CD4-positive, alpha-beta T cell (primary cell): Measurements from ENCODE around the gene SLC5A9. TPM values are rescaled to one million over a fixed set of nuclear protein-coding genes. Genes with fewer than 3 reads are reported as not detected.

Experiments
- ATAC-seq: fragments of 200-7000 bp; cut with Tn5 transposase; one replicate; pipeline ENCODE4 v1.10.0; 2022; ENCODE audit warnings: mild to moderate bottlenecking; ENCODE audit not compliant: poor library complexity
- CTCF ChIA-PET: fragments of 350-600 bp; sonication (Branson Sonifier 250); formaldehyde crosslinking; loops from one replicate; lab custom pipeline; 2021; ENCODE audit warnings: antibody characterized with exemption, inconsistent platforms; lab: Charles Lee
- POLR2A ChIA-PET: fragments of 350-600 bp; sonication (Branson Sonifier 250); formaldehyde crosslinking; loops from one replicate; lab custom pipeline; 2021; ENCODE audit warnings: antibody characterized with exemption, inconsistent platforms; lab: Charles Lee
- DNase-seq, 14 experiments: peaks; one replicate each; pipeline ENCODE4 v3.0.0-alpha.2; 2013 to 2020; ENCODE audit warnings: mixed read lengths in 2 of 14
- H3K27ac ChIP-seq, 2 donors: one replicate each; pipeline versions ENCODE4 v1.5.1 to v1.7.0; 2013; ENCODE audit warnings: low read length in 2 of 2, low read depth in 1 of 2, mild to moderate bottlenecking in 1 of 2
- H3K27me3 ChIP-seq, 2 experiments: 1 replicate in 1 of 2; 2 replicates in 1 of 2; pipeline versions ENCODE4 v1.6.1 to v1.7.0; 2013; ENCODE audit warnings: low read length in 2 of 2, control low read depth in 1 of 2, mild to moderate bottlenecking in 1 of 2, moderate library complexity in 1 of 2; ENCODE audit not compliant: insufficient read depth in 2 of 2, control insufficient read depth in 1 of 2
- H3K36me3 ChIP-seq: one replicate; pipeline ENCODE4 v1.6.1; 2013; ENCODE audit warnings: low read length, control low read depth; ENCODE audit not compliant: insufficient read depth
- H3K4me1 ChIP-seq: one replicate; pipeline ENCODE4 v1.6.1; 2013; ENCODE audit warnings: low read length, control low read depth; ENCODE audit not compliant: insufficient read depth
- H3K4me3 ChIP-seq: one replicate; pipeline ENCODE4 v1.5.1; 2013; ENCODE audit warnings: mild to moderate bottlenecking, low read length, moderate library complexity
- H3K9me3 ChIP-seq, 2 experiments: 1 replicate in 1 of 2; 2 replicates in 1 of 2; pipeline versions ENCODE4 v1.6.1 to v1.7.0; 2013; ENCODE audit warnings: low read length in 2 of 2, mild to moderate bottlenecking in 2 of 2, control low read depth in 1 of 2, moderate library complexity in 1 of 2; ENCODE audit not compliant: control insufficient read depth in 1 of 2, insufficient read depth in 1 of 2
- H3K27ac Mint-ChIP-seq: one replicate; pipeline ENCODE4 v1.8.0; 2020; ENCODE audit warnings: mixed read lengths
- H3K27me3 Mint-ChIP-seq: one replicate; pipeline ENCODE4 v1.8.0; 2021; ENCODE audit warnings: mixed read lengths
- H3K36me3 Mint-ChIP-seq: one replicate; pipeline ENCODE4 v1.8.0; 2021; ENCODE audit warnings: low read depth, mixed read lengths
- H3K4me1 Mint-ChIP-seq: one replicate; pipeline ENCODE4 v1.8.0; 2021; ENCODE audit warnings: low read depth, mixed read lengths
- H3K4me3 Mint-ChIP-seq: one replicate; pipeline ENCODE4 v1.8.0; 2020; ENCODE audit warnings: mild to moderate bottlenecking, mixed read lengths
- H3K9me3 Mint-ChIP-seq: one replicate; pipeline ENCODE4 v1.8.0; 2020; ENCODE audit warnings: mixed read lengths
- intact Hi-C, 2 experiments: fragments of 100-400 bp; cut with DNase I in 1 of 2; cut with micrococcal nuclease in 1 of 2; formaldehyde crosslinking; loops; one replicate each; pipeline versions ENCODE4 v1.15.1 to v1.9.0; 2023 to 2025; cut with DNase I, micrococcal nuclease
- total RNA-seq, 174 experiments: library from RNA in 2 of 174; stranded (reverse) in 2 of 174; gene quantifications; one replicate each; pipeline ENCODE4 v1.2.3 and lab custom pipeline; 2021 to 2026
- TF ChIP-seq, protein P1 (sequence below): fragments of 200-600 bp; IDR thresholded peaks from one replicate; pipeline ENCODE4 v1.8.0; 2022; ENCODE audit warnings: antibody characterized with exemption, mild to moderate bottlenecking

Gene SLC5A9
- total RNA-seq, 2 experiments from 2014 or later = not detected

DNA sequence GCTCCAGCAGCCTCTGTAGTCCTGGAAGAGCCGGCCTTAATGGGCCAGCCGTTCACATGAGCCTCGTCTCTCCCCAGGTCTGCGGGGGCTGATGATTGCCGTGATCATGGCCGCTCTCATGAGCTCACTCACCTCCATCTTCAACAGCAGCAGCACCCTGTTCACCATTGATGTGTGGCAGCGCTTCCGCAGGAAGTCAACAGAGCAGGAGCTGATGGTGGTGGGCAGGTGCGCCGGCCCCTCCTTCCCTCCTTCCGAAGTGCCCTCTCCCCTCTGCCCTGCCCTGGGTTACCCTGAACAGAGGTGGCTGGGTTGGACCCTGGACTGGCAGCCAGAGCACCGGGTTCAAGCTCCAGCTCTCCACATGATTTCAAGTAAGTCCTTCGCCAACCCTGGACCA, 13.1 kb downstream of the SLC5A9 start:
- Histone ChIP-seq H3K4me1 (no peaks in the 10 kb centered on the region), H3K27me3 (peaks cover 0 to 2% of the 10 kb centered on the region in 2 experiments), H3K4me3 (no peak overlapping the region), H3K9me3 (no peaks in the 10 kb centered on the region), H3K27ac (no peak overlapping the region), H3K36me3 (no peaks in the 10 kb centered on the region)
- CTCF ChIA-PET = interaction anchor here (2.1 kb wide), 1 partner anchor 142 kb away, joined by 10 read pairs; no protein-coding TSS in a partner anchor
- TF ChIP-seq, protein P1, sequence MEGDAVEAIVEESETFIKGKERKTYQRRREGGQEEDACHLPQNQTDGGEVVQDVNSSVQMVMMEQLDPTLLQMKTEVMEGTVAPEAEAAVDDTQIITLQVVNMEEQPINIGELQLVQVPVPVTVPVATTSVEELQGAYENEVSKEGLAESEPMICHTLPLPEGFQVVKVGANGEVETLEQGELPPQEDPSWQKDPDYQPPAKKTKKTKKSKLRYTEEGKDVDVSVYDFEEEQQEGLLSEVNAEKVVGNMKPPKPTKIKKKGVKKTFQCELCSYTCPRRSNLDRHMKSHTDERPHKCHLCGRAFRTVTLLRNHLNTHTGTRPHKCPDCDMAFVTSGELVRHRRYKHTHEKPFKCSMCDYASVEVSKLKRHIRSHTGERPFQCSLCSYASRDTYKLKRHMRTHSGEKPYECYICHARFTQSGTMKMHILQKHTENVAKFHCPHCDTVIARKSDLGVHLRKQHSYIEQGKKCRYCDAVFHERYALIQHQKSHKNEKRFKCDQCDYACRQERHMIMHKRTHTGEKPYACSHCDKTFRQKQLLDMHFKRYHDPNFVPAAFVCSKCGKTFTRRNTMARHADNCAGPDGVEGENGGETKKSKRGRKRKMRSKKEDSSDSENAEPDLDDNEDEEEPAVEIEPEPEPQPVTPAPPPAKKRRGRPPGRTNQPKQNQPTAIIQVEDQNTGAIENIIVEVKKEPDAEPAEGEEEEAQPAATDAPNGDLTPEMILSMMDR = no peak
- Mint-ChIP-seq H3K4me3 (no peak overlapping the region), H3K9me3 (no peaks in the 10 kb centered on the region), H3K36me3 (no peaks in the 10 kb centered on the region), H3K27ac (no peak overlapping the region), H3K4me1 (no peaks in the 10 kb centered on the region), H3K27me3 (no peaks in the 10 kb centered on the region)
- POLR2A ChIA-PET = no interaction called here
- DNase-seq (no peak), ATAC-seq (no peak)
- intact Hi-C loops = loop anchor here (1.0 to 5.0 kb wide), 3 partner anchors 128 to 238 kb away; partner anchors contain the start of gene TRABD2B (in 1 of the 2)

DNA sequence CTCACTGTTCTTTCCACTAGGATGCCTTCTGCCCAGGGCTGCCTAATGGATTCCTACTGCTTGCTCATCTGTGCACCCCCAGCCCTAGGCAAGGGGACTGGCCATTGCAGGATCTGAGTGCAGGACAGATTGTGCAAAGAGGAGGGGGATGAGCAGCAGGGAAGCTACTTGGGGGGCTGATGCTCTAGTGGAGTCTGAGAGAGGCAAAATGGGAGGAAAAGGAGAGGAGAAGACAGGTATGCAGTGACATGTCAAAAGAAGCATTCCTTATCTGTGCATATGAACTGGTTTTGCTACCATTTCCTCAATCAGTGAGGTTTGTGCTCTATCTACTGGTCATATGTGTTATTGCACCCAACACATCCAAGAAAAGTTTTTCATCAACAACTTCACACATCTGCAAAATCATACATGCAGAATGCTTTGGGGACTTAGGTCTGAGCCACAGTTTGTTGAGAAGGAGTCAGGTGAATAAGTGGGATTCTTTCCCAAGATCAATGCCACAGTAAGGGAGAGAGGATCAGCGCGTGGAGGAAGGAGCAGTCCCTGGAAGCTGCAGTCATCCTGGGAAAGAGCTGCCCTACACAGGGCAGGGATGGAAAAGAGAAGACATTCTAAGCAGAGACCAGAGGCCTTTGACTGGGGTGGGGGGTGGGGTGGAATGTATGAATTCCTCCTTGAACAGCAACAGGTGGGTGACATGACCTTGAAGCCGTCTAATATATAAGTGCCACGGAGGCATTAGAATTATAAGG, 14.4 kb downstream of the SLC5A9 start:
- DNase-seq = peak in 3 of 14 experiments; percentile 44 to 63 (median 56)
- no peak overlapping the region for H3K27ac Mint-ChIP-seq
- peaks cover 0 to 2% of the 10 kb centered on the region in 2 experiments for H3K27me3 ChIP-seq
- ATAC-seq = peak; percentile 56
- H3K9me3 Mint-ChIP-seq = no peaks in the 10 kb centered on the region
- no peaks in the 10 kb centered on the region for H3K9me3 ChIP-seq
- no peaks in the 10 kb centered on the region for H3K36me3 ChIP-seq
- TF ChIP-seq, protein P1 = peak; percentile 80
- ChIA-PET CTCF (interaction anchor here (1.2 kb wide), 1 partner anchor 239 kb away, joined by 4 read pairs; the partner anchor contains the start of gene TRABD2B), POLR2A (no interaction called here)
- H3K36me3 Mint-ChIP-seq = no peaks in the 10 kb centered on the region
- no peak overlapping the region for H3K4me3 ChIP-seq
- H3K4me1 ChIP-seq = no peaks in the 10 kb centered on the region
- intact Hi-C loops = loop anchor here (1.0 to 5.0 kb wide), 5 partner anchors 128 to 240 kb away; partner anchors contain the start of gene TRABD2B (in 2 of the 2)
- H3K27ac ChIP-seq = no peak overlapping the region
- no peaks in the 10 kb centered on the region for H3K27me3 Mint-ChIP-seq
- H3K4me1 Mint-ChIP-seq = no peaks in the 10 kb centered on the region
- H3K4me3 Mint-ChIP-seq = no peak overlapping the region

DNA sequence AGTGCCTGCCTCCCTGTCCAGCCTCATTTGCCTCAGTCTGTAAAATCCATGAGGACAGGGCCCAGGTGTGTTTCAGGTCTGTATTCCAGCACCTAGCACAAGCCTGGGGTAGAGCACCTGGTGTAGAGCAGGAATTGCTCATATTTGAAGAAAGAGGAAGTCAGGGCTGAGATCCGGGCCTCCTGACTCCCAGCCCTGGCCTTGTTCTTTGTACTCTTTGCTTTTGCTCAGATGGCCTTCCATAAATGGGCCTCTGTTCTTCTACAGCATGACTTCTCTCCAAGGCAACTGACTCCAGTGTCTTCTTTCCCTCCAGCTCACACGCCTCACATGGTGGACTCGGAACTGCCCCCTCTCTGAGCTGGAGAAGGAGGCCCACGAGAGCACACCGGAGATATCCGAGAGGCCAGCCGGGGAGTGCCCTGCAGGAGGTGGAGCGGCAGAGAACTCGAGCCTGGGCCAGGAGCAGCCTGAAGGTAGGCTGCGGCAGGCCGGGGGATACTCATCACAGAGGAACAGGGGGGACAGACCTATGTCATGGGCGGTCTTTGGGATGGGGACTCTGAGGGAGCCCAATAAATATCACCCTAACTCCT, 19.7 kb downstream of the SLC5A9 start:
- DNase-seq (peak in 1 of 14 experiments; percentile 11), ATAC-seq (no peak)
- no peak overlapping the region for H3K4me3 ChIP-seq
- no peaks in the 10 kb centered on the region for H3K36me3 ChIP-seq
- ChIA-PET POLR2A (no interaction called here), CTCF (no interaction called here)
- no peak overlapping the region for H3K4me3 Mint-ChIP-seq
- H3K9me3 ChIP-seq = no peaks in the 10 kb centered on the region
- H3K27ac Mint-ChIP-seq = no peak overlapping the region
- intact Hi-C loops = no loop called here
- no peaks in the 10 kb centered on the region for H3K27me3 Mint-ChIP-seq
- H3K4me1 ChIP-seq = peaks cover 3% of the 10 kb centered on the region
- H3K9me3 Mint-ChIP-seq = no peaks in the 10 kb centered on the region
- peaks cover 0 to 2% of the 10 kb centered on the region in 2 experiments for H3K27me3 ChIP-seq
- TF ChIP-seq, protein P1 = no peak
- no peaks in the 10 kb centered on the region for H3K36me3 Mint-ChIP-seq
- peaks cover 4% of the 10 kb centered on the region for H3K4me1 Mint-ChIP-seq
- H3K27ac ChIP-seq = no peak overlapping the region
